IPS-NIHi7 (cell line): ENCODE results near the gene LCN15.
"Not testable (repeated sequence)": the region's sequence is repeated elsewhere in the genome, so short reads cannot be mapped to it uniquely, and the experiment has no call there.

ENCODE experiments used
- DNase-seq: peaks from one replicate; pipeline ENCODE4 v3.0.0; 2012; ENCODE audit warnings: mixed read lengths; ENCODE audit errors: extremely low spot score

LCN15 gene

DNA sequence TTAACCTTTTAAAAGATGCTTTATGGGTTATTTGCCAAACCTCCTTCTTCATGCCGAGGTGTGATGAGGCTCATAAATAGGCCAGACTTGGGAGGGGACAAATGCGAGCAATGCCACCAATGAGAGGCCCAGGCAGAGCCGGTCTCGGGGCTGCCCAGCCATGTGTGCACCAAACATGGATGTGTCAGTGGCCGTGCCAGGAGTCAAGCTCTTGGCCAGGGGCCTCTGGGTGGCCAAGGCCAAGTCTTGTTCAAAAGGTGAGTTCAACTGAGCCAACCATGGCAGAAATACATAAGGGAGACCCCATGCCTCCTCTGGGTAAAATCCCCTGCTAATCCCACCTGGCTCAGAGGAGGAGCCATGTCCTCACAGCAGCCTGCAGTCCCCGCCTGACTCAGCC is 10.9 kb upstream of the LCN15 start:
- no peak for DNase-seq

DNA sequence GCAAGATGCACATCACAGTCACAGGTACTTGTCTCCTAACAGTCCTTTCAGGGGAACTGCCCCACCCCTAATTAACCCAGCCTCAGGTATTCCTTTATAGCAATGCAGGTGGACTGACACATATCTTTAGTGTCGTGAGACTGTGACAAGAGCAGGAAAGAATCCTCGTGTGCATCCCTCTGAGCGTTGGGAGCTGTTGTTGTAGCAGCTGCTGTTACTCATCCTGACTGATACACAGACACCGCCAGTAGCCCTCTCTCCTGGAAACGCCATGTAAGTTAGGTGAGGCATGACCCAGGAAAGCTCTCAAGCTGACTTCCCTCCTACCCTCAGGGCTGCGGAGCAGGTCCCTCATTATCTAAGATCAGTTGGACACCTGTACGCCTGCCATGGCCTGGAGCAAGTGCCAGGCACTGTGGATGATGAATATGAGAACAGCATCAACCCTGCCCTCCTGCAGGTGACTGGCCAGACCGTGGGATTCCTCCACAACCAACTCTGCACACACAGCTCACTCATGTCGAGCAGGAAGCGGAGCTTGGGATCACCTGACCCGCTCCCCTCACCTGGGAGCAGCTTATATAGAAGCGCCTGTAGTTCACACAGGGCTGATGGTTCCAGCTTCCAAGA is 10.2 kb upstream of the LCN15 start:
- DNase-seq, result no peak

DNA sequence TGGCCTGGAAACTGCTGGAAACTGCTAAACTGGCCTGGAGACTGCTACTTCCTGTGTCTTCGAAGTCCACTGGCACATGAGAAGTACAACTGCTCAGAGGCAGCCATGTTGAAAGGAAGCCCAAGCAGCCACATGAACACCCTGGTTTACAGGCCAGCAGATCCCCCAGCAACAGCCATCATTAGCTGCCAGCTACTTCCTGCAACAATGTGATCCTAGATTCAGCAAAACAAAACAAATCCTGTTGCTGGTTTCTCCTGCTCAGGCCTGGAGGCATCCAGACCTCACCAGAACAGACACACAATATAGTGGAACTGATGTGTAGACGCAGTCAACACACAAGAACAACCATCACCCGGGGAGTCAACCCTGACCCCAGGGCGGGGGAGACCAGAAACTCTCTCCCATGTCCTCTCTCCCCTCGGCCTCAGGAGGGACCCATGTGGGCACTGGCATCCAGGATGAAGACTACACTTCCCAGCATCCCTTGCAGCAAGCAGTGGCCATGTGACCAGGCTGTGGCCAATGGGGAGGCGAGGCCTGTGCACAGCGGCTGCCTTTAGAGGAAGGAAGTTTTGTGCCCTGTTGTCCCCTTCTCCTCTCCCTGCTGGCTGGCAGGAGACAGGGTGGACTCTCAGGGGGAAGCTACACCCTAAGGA is 9.2 kb upstream of the LCN15 start:
- DNase-seq, result peak; percentile 71

DNA sequence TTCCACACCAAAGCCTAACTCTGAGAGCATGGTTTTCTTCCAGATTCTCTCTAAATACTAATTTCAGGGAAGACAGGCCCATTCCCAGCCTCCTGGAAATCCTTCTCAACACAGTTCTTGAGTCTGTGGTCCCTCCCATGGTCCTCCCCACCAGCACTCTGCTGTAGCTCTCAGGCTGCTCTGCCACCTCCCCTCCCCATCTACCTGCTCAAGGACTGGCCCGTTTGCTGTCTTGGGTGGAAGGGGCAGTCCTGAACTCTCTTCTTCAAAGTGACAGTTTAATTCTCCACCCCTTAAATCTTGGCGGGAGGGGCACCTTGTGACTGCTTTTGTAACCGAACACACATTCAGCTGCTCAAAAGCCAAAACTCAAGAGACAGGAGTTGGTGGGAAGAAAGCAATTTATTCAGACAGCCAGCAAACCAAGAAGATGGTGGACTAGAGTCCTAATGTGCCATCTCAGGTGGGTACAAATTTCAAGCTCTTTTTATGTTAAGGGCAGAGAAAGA is 7.6 kb upstream of the LCN15 start:
- no peak for DNase-seq

DNA sequence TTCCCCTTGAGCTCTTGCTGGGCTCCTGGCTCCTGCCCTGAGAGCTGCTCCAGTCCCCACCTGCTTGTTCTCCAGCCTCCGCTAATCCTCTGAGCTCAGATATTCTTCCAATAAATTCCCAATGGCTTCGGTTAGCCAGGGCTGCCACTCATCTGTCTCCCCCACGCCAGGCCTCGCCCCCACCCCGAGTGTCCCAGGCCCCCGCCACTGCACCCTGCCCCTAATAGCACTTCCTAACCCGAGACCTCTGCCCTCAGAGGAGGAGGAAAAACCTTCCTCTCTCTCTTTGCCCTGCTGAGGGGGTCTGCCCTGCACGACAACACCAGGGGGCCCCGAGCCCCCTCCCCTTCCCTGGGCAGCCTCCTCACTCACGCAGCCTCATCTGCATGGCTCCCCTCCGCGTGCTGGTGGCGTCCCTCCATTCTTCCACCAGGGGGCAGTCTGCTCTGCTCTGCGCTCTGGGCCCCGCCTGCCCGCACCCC is 5.4 kb upstream of the LCN15 start:
- peak; percentile 83 for DNase-seq

DNA sequence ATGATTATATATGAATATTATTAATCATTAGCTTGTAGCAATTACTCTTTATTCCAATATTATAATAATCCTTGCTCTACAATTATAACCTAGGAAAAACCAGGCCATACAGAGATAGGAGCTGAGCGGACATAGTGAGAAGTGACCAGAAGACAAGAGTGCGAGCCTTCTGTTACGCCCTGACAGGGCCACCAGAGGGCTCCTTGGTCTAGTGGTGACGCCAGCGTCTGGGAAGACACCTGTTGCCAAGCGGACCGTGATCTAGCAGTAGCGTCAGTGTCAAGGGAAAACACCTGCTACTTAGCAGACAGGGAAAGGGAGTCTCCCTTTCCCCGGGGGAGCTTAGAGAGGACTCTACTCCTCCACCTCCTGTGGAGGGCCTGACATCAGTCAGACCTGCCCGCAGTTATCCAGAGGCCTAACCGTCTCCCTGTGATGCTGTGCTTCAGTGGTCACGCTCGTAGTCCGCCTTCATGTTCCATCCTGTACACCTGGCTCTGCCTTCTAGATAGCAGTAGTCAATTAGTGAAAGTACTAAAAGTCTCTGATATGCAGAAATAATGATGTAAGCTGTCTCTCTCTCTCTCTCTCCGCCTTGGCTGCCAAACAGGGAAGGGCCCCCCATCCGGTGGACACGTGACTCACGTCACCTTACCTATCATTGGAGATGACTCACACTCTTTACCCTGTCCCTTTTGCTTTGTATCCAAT is 2.2 kb upstream of the LCN15 start:
- not testable (repeated sequence) for DNase-seq

DNA sequence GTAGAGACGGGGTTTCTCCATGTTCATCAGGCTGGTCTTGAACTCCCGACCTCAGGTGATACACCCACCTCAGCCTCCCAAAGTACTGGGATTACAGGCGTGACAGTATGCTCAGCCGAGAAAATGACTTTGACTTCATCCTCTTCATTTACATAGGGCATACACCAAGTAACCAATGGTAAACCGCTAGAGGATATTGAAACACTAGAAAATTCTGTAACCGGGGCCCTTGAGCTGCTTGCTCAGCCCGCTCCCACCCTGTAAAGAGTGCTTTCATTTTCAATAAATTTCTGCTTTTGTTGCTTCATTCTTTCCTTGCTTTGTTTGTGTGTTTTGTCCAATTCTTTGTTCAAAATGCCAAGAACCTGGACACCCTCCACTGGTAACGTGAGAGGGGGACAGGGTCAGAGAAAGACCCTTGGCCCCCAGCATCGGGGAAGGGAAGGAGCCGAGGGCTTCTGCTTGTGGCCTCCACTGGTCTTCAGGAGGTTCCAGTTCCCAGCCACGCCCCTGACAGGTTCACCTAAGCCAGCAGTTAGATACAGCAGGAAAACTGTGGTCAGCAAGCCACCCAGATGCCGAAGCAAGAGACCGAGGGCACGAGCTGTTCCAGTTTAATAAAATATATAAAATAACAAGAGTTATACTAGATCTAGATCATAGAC is 1.6 kb upstream of the LCN15 start:
- not testable (repeated sequence) for DNase-seq

DNA sequence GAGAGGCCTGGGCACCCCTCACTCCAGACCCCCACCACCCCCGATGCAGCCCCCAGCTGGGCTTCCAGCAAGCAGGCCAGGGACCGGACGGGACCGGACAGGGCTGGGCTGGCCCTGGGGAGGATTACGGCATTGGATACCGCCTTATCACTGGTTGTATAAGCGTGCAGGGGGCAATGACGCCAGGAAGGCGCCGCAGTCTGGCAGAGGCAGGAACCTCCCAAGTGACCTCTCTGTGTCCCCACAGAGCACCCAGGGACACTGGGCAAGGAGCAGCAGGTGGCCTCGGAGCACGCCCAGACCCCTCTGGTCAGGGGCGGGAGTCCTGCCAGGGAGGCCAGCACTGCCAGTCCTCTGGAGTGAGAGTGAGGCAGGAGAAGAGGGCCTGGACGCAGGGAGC is 723 bp upstream of the LCN15 start:
- DNase-seq, result no peak

DNA sequence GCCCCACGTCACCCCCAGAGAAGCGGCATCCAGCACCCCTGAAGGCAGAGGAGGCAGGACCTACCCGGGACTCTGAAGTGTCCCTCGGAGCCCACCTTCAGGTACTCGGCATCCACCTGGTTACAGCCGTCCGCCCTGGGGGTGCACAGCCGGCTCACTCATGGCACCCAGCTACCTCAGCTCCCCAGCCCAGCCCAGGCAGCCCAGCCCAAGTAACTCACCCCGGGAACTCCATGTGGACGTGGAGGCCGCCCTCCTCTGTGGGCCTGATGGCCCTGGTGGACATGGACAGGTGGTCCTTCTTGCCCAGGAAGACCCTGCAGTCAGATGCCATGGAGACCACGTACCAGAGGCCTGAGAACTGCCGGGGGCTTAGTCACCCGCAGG is 676 bp downstream of the LCN15 start:
- DNase-seq, result no peak

DNA sequence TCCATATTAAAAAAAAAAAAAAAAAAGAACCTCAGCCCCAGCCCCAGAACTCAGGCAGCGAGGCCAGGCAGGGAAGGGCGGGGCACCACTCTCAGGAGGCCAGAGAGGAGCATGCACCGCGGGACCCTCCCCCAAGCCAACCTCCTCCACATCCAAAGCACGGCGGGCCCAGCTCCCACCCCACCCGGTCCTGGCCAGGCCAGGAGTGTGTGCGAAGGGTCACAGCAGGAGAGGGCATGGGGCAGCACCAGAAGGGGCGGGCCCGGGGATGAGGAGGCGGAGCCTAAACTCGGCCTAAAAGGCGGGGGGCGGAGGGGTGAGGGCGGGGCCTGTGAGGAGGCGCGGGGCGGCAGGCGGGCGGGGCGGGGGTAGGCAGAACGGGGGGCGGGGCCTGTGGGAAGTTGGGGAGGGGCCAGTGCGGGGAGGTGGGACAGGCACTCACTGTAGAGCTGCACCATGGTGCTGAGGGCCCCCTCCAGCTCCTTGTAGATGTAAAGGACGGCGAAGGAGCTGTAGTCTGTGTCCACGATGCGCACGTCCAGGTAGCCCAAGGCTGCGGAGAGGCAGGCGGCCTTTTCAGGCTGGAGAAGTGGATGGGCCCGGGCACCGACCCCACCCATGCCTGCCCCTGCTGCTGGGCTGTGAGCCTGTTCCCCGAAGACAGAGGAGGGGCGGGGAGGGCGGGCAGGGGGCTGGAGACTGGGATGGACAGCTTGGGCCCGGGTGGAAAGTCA is 1.2 kb downstream of the LCN15 start:
- DNase-seq, result peak; percentile 95

DNA sequence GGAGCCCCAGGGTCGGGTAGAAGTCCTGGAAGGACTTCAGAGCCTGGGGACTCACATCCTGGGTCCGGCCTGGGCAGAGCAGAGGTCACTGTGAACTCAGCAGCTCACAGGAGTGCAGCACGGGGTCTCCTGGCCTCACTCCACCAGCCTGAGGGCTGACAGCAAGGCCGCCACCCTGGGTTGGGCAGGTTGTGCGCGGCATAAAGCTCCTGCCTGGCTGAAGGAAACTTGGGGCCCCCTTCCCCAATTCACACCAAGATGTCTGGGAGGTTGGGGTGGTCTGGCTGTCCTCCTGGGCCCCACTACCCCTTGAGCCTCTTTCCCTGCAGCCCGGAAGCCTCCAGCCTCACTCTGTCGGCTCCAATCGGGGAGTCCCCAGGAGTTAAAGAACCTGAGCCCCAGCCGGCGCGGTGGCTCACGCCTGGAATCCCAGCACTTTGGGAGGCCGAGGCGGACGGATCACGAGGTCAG is 2.1 kb downstream of the LCN15 start:
- peak; percentile 9 for DNase-seq

DNA sequence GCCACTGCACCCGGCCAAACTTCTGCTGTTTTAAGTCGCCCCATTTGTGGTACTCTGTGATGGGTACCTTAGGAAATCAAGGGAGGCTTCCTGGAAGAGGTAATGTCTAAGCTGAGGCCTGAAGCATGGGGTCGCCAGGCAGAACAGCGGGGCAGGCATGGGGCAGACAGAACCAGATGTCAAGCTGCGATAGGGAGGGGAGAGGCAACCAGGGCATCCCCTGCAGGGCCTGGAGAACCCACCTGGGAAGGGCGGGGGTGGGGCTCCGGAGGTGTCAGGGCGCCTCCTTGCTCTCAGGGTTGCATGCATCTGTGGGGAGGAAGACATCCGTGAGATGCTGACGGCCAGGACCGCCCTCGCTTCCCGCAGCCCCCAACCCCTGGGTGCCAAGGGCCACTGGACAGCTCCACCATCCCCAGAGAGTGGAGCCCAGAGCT is 2.8 kb downstream of the LCN15 start:
- DNase-seq, result peak; percentile 4

DNA sequence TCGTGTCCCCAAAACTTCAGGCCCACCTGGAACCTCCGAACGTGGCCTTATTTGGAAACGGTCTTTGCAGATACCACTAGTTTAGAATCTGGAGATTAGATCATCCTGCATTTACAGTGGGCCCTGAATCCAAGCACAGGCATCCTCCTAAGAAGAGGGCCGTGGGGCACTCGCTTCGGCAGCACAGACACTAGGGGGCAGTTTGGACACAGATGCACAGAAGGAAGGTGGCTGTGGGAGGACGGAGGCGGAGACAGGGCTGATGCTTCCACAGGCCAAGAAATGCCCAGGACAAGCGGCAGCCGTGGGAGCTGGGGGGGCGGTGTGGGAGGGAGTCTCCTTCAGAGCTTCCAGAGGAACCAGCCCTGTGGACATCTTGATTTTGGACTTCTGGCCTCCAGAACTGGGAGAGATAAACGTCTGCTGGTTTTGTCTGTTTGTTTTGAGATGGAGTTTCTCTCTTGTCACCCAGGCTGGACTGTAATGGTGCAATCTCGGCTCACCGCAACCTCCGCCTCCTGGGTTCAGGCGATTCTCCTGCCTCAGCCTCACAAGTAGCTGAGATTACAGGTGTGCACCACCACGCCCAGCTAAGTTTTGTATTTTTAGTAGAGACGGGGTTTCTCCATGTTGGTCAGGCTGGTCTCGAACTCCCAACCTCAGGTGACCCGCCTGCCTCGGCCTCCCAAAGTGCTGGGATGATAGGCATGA is 3.3 kb downstream of the LCN15 start:
- peak; percentile 57 for DNase-seq

DNA sequence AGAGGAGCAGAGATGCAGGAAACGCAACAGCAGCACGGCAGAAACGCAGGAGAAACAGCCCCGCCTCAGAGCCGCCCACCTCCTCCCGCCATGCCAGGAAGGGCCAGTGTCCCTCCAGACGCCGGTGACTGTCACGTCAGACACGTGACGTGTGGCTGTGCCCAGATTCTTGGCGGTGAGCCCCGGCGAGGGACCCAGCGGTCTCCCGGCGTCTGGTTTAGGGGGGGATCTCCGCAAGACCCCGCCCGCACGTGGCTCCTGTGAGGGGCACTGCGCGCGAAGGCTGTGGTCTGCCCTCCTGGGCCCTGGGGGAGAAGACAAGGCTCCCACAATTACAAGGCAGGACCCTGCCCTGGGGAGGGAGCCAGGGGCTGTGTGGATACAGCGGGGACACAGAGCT is 3.9 kb downstream of the LCN15 start:
- DNase-seq, result peak; percentile 11

DNA sequence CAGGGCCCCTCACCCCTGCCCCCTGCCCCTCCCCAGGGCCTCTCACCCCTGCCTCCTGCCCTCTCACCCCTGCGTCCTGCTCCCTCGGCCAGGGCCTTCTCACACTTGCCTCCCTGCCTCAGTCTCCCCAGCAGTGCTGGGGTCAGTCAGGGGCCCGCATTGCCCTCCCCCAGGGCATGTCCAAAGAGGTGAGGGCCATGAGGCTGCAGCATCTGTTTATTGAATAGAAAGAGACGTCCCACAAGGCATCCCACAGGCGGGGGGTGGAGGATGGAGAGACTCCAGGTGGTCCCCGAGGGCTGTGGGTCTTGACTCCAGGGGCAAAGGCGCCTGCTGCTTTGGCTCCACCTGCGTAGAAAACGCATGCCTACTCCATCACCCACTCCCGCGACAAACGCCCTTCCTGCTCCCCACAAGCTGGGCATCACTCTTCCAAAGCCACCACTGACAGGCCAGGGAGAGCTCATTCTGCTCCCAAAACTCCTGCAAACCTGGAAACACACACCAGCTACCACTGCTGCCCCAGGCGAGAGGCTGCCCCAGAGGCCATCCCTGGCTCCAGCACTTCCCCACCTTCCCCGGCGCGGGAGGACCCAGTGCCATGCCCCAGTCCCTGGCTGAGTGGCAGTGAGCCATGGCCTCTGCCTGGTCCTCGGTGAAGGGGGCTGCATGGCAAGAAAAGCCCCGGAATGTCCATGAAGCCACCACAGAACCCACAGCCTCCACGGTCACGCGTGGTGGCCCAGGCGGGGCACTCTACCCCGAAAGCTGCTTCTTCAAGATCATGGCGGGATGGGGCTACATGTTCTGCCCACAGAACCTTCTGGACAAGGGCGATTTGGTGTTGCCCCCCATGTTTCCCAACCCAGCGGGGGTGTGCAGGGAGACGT is 4.6 kb downstream of the LCN15 start:
- peak; percentile 8 for DNase-seq

DNA sequence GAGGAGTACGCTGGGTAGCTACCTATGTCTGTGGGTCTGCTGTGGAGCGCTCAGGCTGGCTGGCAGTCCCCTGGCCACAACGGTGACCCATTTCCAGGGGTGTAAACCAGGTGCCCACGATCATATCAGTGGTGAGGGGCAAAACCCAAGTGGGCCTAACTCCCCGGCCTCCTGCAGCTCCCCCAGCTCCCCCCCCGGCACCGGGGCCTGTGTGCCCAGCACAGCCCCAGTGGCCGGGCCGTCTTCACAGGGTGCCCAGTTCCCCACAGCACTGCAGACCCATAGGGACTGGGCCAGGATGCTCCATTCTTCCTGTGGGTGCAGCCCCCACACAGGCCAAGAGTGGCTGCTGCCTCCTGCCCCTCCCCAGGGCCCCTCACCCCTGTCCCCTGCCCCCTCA is 5.3 kb downstream of the LCN15 start:
- DNase-seq, result no peak

DNA sequence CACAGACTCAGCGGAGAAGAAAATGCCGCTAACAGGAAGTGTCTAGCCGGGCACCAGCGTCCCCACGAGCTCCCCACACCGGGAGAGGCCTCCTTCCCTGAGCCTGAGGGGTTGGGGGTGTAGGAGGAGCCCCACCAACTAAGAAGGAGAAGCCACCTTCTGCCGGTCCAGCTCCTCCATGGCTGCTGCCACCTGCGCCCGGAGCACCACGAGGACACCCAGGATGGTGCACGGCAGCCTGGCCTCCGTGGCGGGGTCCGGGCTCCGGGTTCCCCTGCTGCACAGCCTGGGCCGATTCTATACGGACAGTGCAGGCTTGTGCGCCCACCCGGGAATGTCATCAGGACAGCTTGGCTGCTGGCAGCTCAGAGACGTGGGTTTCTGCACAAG is 6.6 kb downstream of the LCN15 start:
- DNase-seq, result no peak

DNA sequence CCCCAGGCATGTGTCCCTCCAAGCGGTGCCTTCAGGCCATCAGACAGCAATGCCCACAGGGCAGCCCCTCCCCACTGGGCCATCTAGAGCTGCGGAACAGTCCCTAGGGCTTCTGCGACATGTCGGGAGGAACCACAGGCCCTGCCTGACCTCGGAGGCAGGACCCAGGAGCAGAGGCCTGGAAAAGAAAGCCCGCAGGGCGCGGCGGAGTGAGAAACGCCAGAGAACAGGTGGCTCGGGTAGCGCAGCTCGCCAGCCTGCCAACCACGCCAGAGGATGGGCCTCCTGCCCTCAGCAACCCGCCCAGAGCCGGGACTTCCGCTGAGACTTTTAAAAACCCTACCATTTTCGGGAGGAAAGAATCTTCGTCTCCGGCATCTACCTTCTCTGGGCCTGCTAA is 7.0 kb downstream of the LCN15 start:
- DNase-seq, result no peak

DNA sequence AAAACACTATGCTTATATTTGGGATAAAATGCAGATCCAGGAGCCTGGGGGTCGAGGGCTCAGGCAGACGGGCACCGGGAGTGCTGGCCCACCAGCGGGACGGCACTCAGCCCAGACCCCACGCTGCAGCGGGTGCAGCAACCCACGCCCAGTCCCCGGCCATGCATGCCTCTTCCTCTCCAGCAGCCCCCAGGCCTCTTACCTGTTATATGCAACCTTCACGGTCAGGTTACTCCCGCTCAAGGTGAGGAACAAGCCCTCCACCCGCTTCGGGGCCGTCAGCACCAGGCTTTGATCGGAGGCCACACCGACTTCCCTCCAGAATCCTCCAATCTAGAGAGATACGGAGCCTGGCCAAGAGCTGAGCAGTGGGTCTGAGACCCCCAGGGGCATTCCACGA is 7.5 kb downstream of the LCN15 start:
- DNase-seq, result no peak

DNA sequence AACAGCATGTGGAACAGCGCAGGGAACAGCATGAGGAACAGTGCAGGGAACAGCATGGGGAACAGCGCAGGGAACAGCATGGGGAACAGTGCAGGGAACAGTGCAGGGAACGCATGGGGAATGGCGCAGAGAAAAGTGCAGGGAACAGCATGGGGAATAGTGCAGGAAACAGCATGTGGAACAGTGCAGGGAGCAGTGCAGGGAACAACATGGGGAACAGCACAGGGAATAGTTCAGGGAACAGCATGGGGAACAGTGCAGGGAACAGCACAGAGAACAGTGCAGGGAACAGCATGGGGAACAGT is 8.2 kb downstream of the LCN15 start:
- DNase-seq, result no peak
